GM19397 (cell line): ENCODE measurements around the gene RTF2.
A peak's percentile ranks its signal among the peaks of the same experiment; 100 is the strongest.

ENCODE experiments used
- ATAC-seq: cut with Tn5 transposase; IDR thresholded peaks from one replicate; pipeline ENCODE4 v1.9.1; 2021; ENCODE audit warnings: mild to moderate bottlenecking, moderate library complexity; ENCODE audit not compliant: unreplicated experiment

The RTF2 gene

GRCh38 chr20:56437196-56437960 lies 31.0 kb upstream of the RTF2 start:
- ATAC-seq = no peak

DNA sequence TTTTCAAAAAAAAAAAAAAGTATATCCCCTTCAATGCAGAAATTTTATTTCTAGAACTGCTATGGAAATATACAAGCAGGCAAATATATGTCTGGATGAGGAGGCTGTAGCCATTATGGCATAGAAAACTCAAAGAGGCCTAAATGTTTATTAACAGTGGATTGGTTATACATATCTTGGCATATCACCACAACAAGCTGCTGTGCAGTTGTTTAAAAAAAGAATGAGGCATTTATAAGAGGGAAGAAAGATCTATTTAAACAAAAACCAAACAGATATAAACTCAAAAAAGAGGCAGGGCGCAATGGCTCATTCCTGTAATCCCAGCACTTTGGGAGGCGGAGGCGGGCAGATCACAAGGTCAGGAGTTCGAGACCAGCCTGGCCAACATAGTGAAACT lies 30.1 kb upstream of the RTF2 start:
- ATAC-seq = no peak

DNA sequence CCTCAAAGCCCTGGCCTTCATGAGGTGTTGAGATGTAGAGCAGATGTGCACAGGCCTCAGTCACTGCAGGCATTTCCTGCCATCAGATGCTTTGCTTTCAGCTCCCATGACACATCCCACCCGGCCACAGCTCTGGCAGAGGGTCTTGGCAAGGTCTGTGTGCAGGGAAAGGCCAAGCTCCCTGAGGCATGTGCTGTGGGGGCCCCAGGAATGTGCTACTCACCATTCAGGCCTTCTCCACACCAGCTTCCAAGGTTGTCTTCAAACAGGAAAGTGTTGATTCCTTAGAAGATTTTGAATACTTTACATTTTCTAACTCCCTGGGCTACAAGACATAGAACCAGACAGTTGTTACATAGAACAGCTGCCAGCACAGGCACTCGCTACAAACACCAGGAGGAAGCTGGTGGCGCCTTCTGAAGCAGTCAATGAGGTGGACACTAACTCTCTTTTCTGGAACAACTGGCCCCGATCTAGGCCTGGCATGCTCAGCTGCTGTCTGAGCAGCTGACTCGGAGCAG lies 28.6 kb upstream of the RTF2 start:
- ATAC-seq = no peak

GRCh38 chr20:56440346-56441007 lies 27.9 kb upstream of the RTF2 start:
- ATAC-seq = peak; percentile 70

- no peak for ATAC-seq
Observed at GRCh38 chr20:56442389-56443365, 25.8 kb upstream of the RTF2 start.

DNA sequence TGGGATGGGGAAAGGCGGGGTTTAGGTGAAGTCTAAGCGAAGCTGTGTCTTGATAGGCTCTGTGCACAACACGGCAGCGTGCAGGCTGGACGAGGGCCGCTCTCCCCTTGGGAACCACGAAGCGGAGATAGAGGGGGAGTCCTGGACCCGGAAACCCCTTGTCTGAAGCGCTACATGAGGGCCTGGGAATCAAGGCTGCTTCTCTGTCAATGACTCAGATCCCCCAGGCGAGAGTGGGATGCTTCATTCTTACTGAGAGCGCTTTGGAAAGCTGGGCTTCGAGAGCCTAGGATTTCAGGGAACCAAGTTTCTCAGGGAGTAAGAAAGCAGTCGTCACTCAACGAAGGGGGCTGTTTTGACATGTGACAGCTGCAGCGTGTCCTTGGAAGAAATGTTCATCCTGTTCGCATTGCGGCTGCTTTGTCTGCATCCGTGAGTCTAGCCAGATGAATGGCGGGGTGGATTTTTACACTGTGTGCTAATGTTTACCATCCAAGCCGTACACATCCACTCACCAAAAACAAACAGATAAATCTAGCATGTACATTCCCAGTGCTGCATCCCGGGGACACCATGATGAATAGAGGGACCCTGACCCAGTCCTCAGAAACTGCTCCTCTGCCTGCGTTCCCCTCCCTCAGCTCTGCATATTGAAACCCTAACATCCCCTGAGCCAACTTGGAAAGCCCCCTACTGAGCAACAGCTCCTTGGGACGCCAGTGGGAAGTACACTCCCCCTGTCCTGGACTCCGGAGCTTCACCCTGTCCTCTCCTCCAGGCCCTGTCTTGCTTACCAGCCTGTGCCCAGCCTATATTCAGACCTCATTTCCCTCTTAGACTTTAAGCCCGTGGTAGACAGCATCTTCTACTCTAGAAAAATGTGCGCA lies 24.5 kb upstream of the RTF2 start:
- ATAC-seq = no peak

GRCh38 chr20:56445130-56445529 lies 23.3 kb upstream of the RTF2 start:
- ATAC-seq = no peak

GRCh38 chr20:56445540-56445939 lies 22.9 kb upstream of the RTF2 start:
- ATAC-seq = no peak

GRCh38 chr20:56447227-56447626 lies 21.2 kb upstream of the RTF2 start:
- no peak for ATAC-seq

DNA sequence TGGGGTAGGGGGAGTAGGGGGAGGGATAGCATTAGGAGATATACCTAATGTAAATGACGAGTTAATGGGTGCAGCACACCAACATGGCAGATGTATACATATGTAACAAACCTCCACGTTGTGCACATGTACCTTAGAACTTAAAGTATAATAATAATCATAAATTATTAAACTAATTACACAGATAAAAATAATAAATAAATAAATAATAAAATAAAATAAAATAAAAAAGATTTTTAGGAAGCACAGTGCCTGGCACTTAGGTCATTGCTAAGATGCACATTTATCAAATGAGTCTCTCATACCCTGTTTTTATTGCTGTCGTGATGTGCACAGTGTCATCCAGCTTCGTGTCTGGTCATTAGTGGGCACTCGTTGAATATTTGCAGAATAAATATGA lies 19.0 kb upstream of the RTF2 start:
- no peak for ATAC-seq

- no peak for ATAC-seq
Observed at GRCh38 chr20:56451056-56451765, 17.2 kb upstream of the RTF2 start.

- peak; percentile 58 for ATAC-seq
Observed at GRCh38 chr20:56453352-56453751, 15.1 kb upstream of the RTF2 start.

DNA sequence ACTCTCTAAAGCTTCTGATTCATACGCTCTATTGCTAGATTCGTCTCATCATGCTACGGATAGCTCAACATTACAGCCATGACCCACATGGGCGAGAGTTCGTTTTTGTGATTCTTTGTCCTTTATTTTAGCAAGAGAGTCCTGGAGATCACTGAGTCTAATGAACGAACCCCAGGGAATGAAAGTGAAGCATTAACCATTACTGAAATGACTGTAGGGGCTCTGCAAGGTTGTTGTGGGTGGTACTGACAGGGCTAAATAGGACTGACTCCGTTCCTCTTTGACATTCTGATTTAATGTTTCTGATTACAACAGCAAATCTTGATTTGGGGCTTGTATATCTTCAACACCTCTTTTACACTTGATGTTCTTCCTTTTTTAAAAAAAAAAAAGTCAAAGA lies 13.7 kb upstream of the RTF2 start:
- peak; percentile 76 for ATAC-seq

GRCh38 chr20:56458206-56458821 lies 10.1 kb upstream of the RTF2 start:
- ATAC-seq = no peak

DNA sequence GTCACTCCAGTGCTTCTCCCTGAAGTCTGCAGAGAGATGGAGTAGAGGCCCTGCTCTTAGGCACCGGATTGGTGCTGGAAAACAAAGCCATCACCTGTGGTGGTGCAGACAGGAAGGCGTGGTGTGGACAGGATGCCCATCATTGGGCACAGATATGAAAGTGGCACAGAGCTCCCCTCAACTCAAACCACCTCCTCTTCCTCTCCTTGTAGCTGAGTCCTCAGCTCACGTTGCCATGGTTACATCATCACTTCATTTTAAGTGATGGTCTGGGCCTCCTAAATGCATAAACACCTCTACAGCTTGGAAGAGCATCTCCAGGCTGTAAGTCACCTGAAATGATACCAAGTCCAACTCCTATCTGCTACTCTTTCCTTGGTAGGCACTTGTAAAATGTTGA lies 8.0 kb upstream of the RTF2 start:
- no peak for ATAC-seq

GRCh38 chr20:56461576-56461975 lies 6.9 kb upstream of the RTF2 start:
- ATAC-seq = no peak

- ATAC-seq = no peak
Observed at GRCh38 chr20:56463428-56463827, 5.0 kb upstream of the RTF2 start.

GRCh38 chr20:56465997-56466396 lies 2.4 kb upstream of the RTF2 start:
- no peak for ATAC-seq

GRCh38 chr20:56467968-56468315 lies 485 bp upstream of the RTF2 start:
- ATAC-seq = no peak
